Right lobe of liver (tissue), 6 donors: Measurements from ENCODE around the gene PRKAG2. TPM values are rescaled to one million over a fixed set of nuclear protein-coding genes. Genes with fewer than 3 reads are reported as not detected.

Source experiments
- ATAC-seq, 4 donors: fragments of 200-7000 bp; cut with Tn5 transposase; one replicate each; pipeline ENCODE4 v1.9.1; 2020; ENCODE audit warnings: mild to moderate bottlenecking in 4 of 4, moderate library complexity in 4 of 4
- DNase-seq, 3 donors: peaks; one replicate each; pipeline ENCODE4 v3.0.0-alpha.2; 2020
- H3K27ac ChIP-seq, 3 donors: fragments of 200-600 bp; one replicate each; pipeline ENCODE4 v1.8.0; 2022
- H3K27me3 ChIP-seq, 2 donors: fragments of 200-600 bp; one replicate each; pipeline ENCODE4 v1.8.0; 2022
- H3K36me3 ChIP-seq, 4 donors: fragments of 200-600 bp; sonication (generic) in 1 of 4; one replicate each; pipeline versions ENCODE4 v1.5.1 to v1.8.0; 2017 to 2022; ENCODE audit warnings: control low read depth in 1 of 4
- H3K4me1 ChIP-seq, 4 donors: fragments of 200-600 bp; sonication (generic) in 1 of 4; one replicate each; pipeline versions ENCODE4 v1.5.1 to v1.8.0; 2017 to 2022; ENCODE audit warnings: control low read depth in 1 of 4
- H3K4me3 ChIP-seq, 3 donors: fragments of 200-600 bp; one replicate each; pipeline ENCODE4 v1.8.0; 2022
- H3K9me3 ChIP-seq, 4 donors: fragments of 200-600 bp; sonication (generic) in 1 of 4; one replicate each; pipeline versions ENCODE4 v1.5.1 to v1.8.0; 2017 to 2022; ENCODE audit warnings: control low read depth in 1 of 4
- POLR2A ChIP-seq: fragments of 450-650 bp; IDR thresholded peaks from one replicate; pipeline ENCODE4 v1.6.1; 2017; ENCODE audit warnings: antibody characterized with exemption, mild to moderate bottlenecking
- WGBS: methylation state at CpG from one replicate; pipeline ENCODE4 v1.1.6; 2018; ENCODE audit warnings: low coverage, low lambda C conversion rate; ENCODE audit not compliant: insufficient coverage; ENCODE audit errors: missing lambda C conversion rate; 5-methylcytosine and 5-hydroxymethylcytosine counted together
- intact Hi-C, 2 donors: fragments of 100-400 bp; cut with DNase I; formaldehyde crosslinking; loops; one replicate each; pipeline versions ENCODE4 v1.11.2 to v1.14.1; 2022
- total RNA-seq, 6 experiments: library from RNA; depleted of rRNA in 2 of 6; stranded (reverse); fragments of >200 nt in 2 of 6; fragmentation: NEBNext Ultra II Directional in 3 of 6; extraction: Animal tissue kit (Norgen Biotek cat#: 25700) in 3 of 6; gene quantifications; one replicate each; pipeline versions ENCODE4 v1.1.0 to v1.2.4, GENCODE V29; 2016 to 2023
- TF ChIP-seq, protein P1 (sequence below), 4 donors: fragments of 200-600 bp in 3 of 4; fragments of 450-650 bp in 1 of 4; IDR thresholded peaks; one replicate each; pipeline versions ENCODE4 v1.5.1 to v1.8.0; 2016 to 2022; ENCODE audit warnings: antibody characterized with exemption in 4 of 4, mild to moderate bottlenecking in 2 of 4
- donor health status: DM: no; HTN: yes; CAD: no.
- donor health status: DM: no; HTN: no; CAD: no.
- donor health status: DM: no; HTN: no; CAD: no.
- donor health status: DM: no; HTN: yes; CAD: no.
- donor health status: DM: no; HTN: yes; CAD: no.

The PRKAG2 gene
- total RNA-seq, 6 experiments from 2014 or later: 20.6 to 63.6 (median 29.5) TPM

- no peaks in the 10 kb centered on the region for H3K36me3 ChIP-seq
- DNase-seq: no peak
- intact Hi-C loops: no loop called here
Observed at GRCh38 chr7:151697515-151697895, 179.4 kb downstream of the PRKAG2 start.

DNA sequence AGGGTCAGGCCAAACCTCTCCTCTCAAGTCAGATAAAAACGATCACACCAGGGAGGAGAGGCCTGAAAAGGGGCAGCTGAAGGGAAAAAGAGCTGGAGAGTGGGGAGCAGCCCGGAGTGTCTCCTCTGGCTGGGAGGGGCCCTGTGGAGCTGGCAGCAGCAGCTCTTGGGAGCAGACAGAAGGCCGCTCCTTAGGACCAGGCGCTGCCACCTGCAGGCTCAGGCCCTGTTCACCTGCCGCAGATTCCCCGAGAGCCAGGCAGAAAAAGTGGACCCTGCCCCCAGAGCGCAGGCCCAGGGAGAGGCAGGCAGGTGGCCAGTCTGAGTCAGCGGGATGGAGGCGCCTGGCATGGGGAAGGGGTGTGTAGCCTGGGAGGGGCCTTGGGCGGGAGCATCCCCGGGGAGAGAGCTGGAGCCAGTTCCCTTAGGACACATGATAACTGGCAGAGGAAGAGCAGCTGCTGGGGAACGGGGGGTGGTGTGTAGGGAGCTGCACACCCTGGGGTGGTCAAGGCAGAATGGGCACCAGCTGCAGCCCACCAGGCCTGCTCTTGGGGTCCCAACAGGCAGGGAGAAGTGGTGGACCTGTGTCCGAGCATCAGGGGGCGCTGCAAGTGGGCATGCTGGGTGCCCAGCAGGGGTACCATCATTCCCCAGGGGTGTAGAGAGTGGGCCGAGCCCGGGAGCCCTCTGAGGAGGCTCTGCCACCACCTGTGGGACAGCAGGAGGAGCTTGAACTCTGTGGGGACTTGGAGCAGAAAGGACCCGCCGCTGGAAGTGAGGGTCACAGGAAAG is 180.0 kb downstream of the PRKAG2 start:
- Histone ChIP-seq H3K27me3 (no peaks in the 10 kb centered on the region), H3K27ac (peak overlapping the region in 2 of 3 donors; percentile 70 to 94), H3K4me1 (peaks cover 0 to 24% (median 13%) of the 10 kb centered on the region in 4 donors), H3K4me3 (no peak overlapping the region), H3K9me3 (no peaks in the 10 kb centered on the region), H3K36me3 (no peaks in the 10 kb centered on the region)
- peak; percentile 83 to 95 (median 91) for DNase-seq
- TF ChIP-seq, protein P1, sequence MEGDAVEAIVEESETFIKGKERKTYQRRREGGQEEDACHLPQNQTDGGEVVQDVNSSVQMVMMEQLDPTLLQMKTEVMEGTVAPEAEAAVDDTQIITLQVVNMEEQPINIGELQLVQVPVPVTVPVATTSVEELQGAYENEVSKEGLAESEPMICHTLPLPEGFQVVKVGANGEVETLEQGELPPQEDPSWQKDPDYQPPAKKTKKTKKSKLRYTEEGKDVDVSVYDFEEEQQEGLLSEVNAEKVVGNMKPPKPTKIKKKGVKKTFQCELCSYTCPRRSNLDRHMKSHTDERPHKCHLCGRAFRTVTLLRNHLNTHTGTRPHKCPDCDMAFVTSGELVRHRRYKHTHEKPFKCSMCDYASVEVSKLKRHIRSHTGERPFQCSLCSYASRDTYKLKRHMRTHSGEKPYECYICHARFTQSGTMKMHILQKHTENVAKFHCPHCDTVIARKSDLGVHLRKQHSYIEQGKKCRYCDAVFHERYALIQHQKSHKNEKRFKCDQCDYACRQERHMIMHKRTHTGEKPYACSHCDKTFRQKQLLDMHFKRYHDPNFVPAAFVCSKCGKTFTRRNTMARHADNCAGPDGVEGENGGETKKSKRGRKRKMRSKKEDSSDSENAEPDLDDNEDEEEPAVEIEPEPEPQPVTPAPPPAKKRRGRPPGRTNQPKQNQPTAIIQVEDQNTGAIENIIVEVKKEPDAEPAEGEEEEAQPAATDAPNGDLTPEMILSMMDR (IDR thresholded peaks at IDR 0.05): peak in 3 of 4 donors; percentile 3 to 15 (median 8)
- TF ChIP-seq POLR2A: peak; percentile 26
- peak; percentile 79 to 86 (median 85) for ATAC-seq
- intact Hi-C loops: no loop called here
- 33% methylated on average over 6 of the region's 18 CpGs for WGBS

More at GRCh38 chr7:151697515-151697895, 179.4 kb downstream of the PRKAG2 start:
- Histone ChIP-seq H3K27me3 (no peaks in the 10 kb centered on the region), H3K4me3 (no peak overlapping the region), H3K9me3 (no peaks in the 10 kb centered on the region), H3K4me1 (peaks cover 0 to 24% (median 13%) of the 10 kb centered on the region in 4 donors), H3K27ac (peak overlapping the region in 2 of 3 donors; percentile 55 to 94)
- 60% methylated on average over 2 of the region's 10 CpGs for WGBS
- ATAC-seq: no peak
- TF ChIP-seq, protein P1 (IDR thresholded peaks at IDR 0.05): no peak
- no peak for TF ChIP-seq POLR2A

- intact Hi-C loops: no loop called here
- H3K27ac ChIP-seq: peak overlapping the region in 2 of 3 donors; percentile 70 to 94
- no peak overlapping the region for H3K4me3 ChIP-seq
- no peaks in the 10 kb centered on the region for H3K36me3 ChIP-seq
- ATAC-seq (peak in 1 of 4 donors; percentile 12), DNase-seq (peak in 1 of 3 donors; percentile 52)
- peaks cover 0 to 24% (median 13%) of the 10 kb centered on the region in 4 donors for H3K4me1 ChIP-seq
- WGBS: 79% methylated on average over 12 of the region's 24 CpGs
- H3K9me3 ChIP-seq: no peaks in the 10 kb centered on the region
- H3K27me3 ChIP-seq: no peaks in the 10 kb centered on the region
- TF ChIP-seq POLR2A: no peak
- TF ChIP-seq, protein P1 (IDR thresholded peaks at IDR 0.05): no peak
Observed at GRCh38 chr7:151695951-151696541, 180.9 kb downstream of the PRKAG2 start.

DNA sequence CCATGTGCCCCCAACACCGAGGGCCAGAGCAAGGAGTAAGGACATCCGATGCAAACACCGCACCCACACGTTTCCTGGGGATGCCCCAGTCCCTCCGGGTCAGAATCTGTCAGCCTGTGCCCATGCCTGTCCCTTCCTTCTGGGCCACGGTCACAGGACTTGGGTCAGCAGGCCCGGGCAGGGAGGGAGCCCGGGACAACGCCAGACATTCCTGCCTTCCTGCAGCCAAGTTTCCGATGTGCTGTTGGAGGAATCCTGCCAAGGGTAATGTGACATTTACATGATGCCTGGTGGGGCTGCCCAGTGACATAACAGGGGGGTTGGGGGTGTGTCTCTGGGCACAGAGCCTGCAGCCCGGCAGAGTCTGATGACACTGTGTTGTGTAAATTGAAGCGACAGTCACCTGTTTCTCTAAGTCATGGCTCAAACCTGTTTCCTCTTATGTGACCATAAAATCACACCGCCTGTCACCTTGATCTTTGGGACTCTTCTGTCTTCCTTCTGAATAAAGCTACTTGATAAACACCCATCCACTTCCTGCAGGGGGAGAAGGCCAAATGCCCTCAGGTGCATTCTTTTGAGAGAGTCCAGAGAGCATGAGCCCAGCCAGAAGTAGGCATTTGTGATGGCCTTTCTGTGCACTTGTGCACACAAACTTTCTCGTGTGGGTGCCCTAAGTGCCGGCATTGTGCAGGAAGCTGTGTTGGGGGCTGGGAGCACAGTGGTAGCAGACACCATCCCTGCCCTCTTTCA is 181.9 kb downstream of the PRKAG2 start:
- no peaks in the 10 kb centered on the region for H3K9me3 ChIP-seq
- H3K4me3 ChIP-seq: no peak overlapping the region
- ATAC-seq: peak; percentile 55 to 76 (median 69)
- peaks cover 0 to 24% (median 13%) of the 10 kb centered on the region in 4 donors for H3K4me1 ChIP-seq
- no peaks in the 10 kb centered on the region for H3K27me3 ChIP-seq
- TF ChIP-seq POLR2A: no peak
- TF ChIP-seq, protein P1 (IDR thresholded peaks at IDR 0.05): peak in 1 of 4 donors; percentile 13
- 27% methylated on average over 6 of the region's 15 CpGs for WGBS
- DNase-seq: peak; percentile 68 to 86 (median 84)
- intact Hi-C loops: no loop called here
- H3K36me3 ChIP-seq: no peaks in the 10 kb centered on the region
- H3K27ac ChIP-seq: peak overlapping the region; percentile 47 to 94 (median 70)
